Measurements from ENCODE around the gene SIGLEC10. TPM values are rescaled to one million over a fixed set of nuclear protein-coding genes. Genes with fewer than 3 reads are reported as not detected.
"Not testable (repeated sequence)": the region's sequence is repeated elsewhere in the genome, so short reads cannot be mapped to it uniquely, and the experiment has no call there.

Gene SIGLEC10
- total and polyA plus RNA-seq, 2 experiments from 2014 or later: 0.55 TPM; not detected in 1

- DNase-seq (ENCODE audit: low read depth in 1 of 2, low spot score in 1 of 2): no peak
- Histone ChIP-seq H3K27me3 (peaks cover 11% of the 10 kb centered on the region), H3K4me1 (ENCODE audit: low read depth) (no peaks in the 10 kb centered on the region), H3K27ac (no peak overlapping the region), H3K4me3 (no peak overlapping the region), H3K9me3 (ENCODE audit: low read depth) (no peaks in the 10 kb centered on the region), H3K36me3 (no peaks in the 10 kb centered on the region)
- TF ChIP-seq, protein P1, sequence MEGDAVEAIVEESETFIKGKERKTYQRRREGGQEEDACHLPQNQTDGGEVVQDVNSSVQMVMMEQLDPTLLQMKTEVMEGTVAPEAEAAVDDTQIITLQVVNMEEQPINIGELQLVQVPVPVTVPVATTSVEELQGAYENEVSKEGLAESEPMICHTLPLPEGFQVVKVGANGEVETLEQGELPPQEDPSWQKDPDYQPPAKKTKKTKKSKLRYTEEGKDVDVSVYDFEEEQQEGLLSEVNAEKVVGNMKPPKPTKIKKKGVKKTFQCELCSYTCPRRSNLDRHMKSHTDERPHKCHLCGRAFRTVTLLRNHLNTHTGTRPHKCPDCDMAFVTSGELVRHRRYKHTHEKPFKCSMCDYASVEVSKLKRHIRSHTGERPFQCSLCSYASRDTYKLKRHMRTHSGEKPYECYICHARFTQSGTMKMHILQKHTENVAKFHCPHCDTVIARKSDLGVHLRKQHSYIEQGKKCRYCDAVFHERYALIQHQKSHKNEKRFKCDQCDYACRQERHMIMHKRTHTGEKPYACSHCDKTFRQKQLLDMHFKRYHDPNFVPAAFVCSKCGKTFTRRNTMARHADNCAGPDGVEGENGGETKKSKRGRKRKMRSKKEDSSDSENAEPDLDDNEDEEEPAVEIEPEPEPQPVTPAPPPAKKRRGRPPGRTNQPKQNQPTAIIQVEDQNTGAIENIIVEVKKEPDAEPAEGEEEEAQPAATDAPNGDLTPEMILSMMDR (IDR thresholded peaks at IDR 0.05; ENCODE audit: low read depth, low read length): no peak
These were observed 4.0 kb upstream of the SIGLEC10 start for GRCh38 chr19:51421229-51422052.

DNA sequence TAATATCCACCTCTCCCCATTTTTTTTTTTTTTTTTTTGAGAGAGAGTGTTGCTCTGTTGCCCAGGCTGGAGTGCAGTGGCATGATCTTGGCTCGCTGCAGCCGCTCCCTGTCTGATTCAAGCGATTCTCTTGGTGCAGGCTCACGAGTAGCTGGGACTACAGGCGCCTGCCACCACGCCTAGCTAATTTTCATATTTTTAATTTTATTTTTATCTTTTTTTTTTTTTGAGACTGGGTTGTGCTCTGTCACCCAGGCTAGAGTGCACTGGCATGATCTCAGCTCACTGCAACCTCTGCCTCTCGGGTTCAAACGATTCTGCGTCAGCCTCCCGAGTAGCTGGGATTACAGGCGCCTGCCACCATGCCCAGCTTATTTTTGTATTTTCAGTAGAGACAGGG, 3.1 kb upstream of the SIGLEC10 start:
- DNase-seq (ENCODE audit: low read depth in 1 of 2, low spot score in 1 of 2); H3K4me3 ChIP-seq; H3K4me1 ChIP-seq (ENCODE audit: low read depth); H3K9me3 ChIP-seq (ENCODE audit: low read depth); H3K36me3 ChIP-seq; H3K27ac ChIP-seq: not testable (repeated sequence)
- H3K27me3 ChIP-seq: peaks cover 11% of the 10 kb centered on the region

- Histone ChIP-seq H3K4me3 (no peak overlapping the region), H3K36me3 (no peaks in the 10 kb centered on the region), H3K27ac (no peak overlapping the region), H3K27me3 (peaks cover 11% of the 10 kb centered on the region), H3K4me1 (ENCODE audit: low read depth) (no peaks in the 10 kb centered on the region), H3K9me3 (ENCODE audit: low read depth) (no peaks in the 10 kb centered on the region)
- TF ChIP-seq, protein P1 (IDR thresholded peaks at IDR 0.05; ENCODE audit: low read depth, low read length): no peak
- DNase-seq (ENCODE audit: low read depth in 1 of 2, low spot score in 1 of 2): no peak
These were observed 1.3 kb upstream of the SIGLEC10 start for GRCh38 chr19:51418707-51419106.

DNA sequence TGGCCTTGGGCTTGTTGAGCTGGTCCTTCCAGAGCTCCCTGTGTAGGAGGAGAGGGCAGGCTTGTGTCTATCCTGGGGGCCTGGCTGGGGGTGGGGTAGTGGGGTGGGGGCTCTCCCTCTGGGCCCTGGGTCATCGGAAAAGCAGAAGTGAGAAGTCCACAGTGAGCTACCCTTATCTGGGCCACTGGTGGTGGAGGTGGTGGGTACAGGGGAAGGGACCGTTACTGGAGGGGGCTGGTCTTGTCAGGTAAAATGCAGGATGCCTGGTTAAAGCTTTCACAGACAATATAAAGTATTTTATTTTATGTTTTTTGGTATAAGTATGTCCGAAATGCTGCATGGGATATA, 342 bp upstream of the SIGLEC10 start:
- Histone ChIP-seq H3K27ac (no peak overlapping the region), H3K4me1 (ENCODE audit: low read depth) (no peaks in the 10 kb centered on the region), H3K9me3 (ENCODE audit: low read depth) (no peaks in the 10 kb centered on the region), H3K36me3 (no peaks in the 10 kb centered on the region), H3K27me3 (peaks cover 11% of the 10 kb centered on the region), H3K4me3 (no peak overlapping the region)
- no peak for DNase-seq (ENCODE audit: low read depth in 1 of 2, low spot score in 1 of 2)
- TF ChIP-seq, protein P1 (IDR thresholded peaks at IDR 0.05; ENCODE audit: low read depth, low read length): no peak

DNA sequence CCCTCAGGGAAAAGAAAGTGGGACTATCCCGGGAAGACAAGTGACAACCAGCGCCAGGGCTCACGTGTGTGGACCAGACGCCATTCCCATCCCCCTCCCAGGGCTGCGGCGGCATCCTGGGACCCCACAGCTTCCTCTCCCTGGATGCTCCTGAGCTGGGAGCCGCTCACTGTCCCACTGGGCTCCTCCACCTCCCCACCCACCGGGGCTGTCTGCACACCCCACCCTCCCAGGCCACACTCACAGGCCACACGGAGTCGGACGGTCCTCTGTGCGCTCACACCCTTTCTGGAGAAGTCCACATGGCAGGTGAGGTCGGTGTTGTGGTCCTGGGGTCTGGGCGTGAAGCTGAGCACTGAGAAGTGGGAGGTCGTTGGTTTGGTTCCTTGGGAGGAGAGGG, 1.0 kb downstream of the SIGLEC10 start:
- H3K9me3 ChIP-seq (ENCODE audit: low read depth); H3K4me3 ChIP-seq; H3K27me3 ChIP-seq; H3K27ac ChIP-seq; H3K4me1 ChIP-seq (ENCODE audit: low read depth); DNase-seq (ENCODE audit: low read depth in 1 of 2, low spot score in 1 of 2); H3K36me3 ChIP-seq: not testable (repeated sequence)

GRCh38 chr19:51415187-51415586, 2.3 kb downstream of the SIGLEC10 start:
- Histone ChIP-seq H3K27me3 (no peaks in the 10 kb centered on the region), H3K36me3 (no peaks in the 10 kb centered on the region), H3K27ac (no peak overlapping the region), H3K9me3 (ENCODE audit: low read depth) (no peaks in the 10 kb centered on the region), H3K4me1 (ENCODE audit: low read depth) (no peaks in the 10 kb centered on the region), H3K4me3 (no peak overlapping the region)
- no peak for DNase-seq (ENCODE audit: low read depth in 1 of 2, low spot score in 1 of 2)
- TF ChIP-seq, protein P1 (IDR thresholded peaks at IDR 0.05; ENCODE audit: low read depth, low read length): no peak
